ENCODE measurements around the gene E2F1.
"Not testable (repeated sequence)": the region's sequence is repeated elsewhere in the genome, so short reads cannot be mapped to it uniquely, and the experiment has no call there.

Gene E2F1

GRCh38 chr20:33656783-33657703 is 29.1 kb downstream of the E2F1 start:
- no peak for DNase-seq

GRCh38 chr20:33656010-33656782 is 30.0 kb downstream of the E2F1 start:
- DNase-seq, result no peak

DNA sequence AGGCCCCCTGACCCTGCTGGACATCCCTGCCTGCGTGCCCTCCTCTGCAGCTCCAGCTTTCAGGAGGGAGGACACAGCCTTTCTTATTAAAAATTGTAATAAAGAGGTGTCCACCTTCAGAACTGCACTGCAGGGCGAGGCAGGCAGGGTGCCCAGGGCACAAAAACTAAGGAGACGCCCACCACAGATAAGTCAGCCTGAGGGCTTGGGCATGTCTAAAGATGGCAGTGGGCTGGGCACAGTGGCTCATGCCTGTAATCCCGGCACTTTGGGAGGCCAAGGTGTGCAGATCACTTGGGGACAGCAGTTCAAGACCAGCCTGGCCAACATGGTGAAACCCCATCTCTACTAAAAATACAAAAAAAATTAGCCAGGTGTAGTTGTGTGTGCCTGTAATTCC is 31.0 kb downstream of the E2F1 start:
- DNase-seq, result no peak

- DNase-seq, result no peak
Measured at GRCh38 chr20:33654680-33655161, 31.5 kb downstream of the E2F1 start.

DNA sequence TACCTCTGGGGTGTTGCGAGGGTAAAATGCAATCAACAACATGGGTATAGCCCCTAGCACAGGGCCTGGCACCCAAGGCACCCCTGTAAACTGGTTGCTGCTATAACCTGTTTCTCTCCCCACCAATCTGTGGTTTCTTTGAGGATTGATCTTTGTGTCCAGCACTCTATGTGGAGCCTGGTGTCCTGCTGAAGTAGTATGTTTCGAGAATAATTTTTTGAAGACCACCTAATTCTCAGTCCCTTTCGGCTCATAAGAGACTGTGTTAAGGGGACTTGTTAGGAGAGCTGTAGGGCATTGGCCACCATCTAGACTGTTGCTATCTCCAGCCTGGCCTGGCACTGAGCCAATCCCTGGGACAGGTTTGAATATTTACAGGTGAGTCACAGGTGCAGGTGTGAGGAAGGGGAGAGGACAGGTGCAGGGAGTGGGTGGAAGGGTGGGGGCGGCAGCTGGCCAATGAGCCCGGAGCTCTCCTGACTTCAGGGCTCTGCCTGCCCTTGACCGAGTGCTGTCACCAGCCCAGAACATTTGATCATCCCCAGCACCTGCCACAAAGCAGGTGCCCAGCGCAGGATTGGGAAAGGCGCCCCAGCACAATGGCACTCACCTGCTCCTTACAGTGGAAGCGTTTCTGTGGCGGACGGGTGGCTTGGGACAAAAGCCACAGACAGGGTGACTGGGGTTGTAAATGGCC is 32.1 kb downstream of the E2F1 start:
- DNase-seq, result peak; percentile 86

DNA sequence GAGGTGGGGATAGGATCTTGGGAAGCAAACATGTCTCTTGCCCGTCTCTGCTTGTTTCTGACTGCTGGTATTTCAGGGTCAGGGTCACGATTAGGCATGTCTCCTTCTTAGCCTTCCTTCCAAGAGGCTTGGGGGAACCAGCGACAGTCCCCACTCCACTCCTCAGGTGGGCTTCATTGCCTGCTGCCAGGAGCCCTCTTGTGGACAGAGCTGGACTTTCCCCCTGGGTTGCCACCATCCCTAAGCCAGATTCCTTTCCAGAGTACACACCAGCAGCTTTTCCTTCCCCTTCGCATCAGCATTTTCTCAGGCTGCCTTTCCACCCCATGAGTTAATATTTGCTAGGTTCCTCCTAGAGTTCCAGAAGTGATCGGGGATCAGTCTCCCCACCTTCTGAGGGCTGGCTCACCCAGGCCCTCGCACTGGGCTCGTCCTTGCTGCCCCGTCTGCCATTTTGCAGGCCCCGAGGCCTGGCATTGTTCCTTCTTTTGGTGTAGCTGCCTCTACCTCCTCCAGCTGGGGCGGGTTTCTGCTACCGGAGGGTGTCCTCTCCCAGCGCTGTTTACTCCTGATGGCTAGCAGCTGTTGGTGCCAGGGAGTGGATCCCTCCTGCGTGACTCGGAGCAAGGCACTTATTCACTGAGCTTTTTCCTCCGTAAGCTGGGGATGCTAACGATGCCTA is 32.8 kb downstream of the E2F1 start:
- peak; percentile 51 for DNase-seq

- DNase-seq, result no peak
Measured at GRCh38 chr20:33651562-33652048, 34.6 kb downstream of the E2F1 start.

DNA sequence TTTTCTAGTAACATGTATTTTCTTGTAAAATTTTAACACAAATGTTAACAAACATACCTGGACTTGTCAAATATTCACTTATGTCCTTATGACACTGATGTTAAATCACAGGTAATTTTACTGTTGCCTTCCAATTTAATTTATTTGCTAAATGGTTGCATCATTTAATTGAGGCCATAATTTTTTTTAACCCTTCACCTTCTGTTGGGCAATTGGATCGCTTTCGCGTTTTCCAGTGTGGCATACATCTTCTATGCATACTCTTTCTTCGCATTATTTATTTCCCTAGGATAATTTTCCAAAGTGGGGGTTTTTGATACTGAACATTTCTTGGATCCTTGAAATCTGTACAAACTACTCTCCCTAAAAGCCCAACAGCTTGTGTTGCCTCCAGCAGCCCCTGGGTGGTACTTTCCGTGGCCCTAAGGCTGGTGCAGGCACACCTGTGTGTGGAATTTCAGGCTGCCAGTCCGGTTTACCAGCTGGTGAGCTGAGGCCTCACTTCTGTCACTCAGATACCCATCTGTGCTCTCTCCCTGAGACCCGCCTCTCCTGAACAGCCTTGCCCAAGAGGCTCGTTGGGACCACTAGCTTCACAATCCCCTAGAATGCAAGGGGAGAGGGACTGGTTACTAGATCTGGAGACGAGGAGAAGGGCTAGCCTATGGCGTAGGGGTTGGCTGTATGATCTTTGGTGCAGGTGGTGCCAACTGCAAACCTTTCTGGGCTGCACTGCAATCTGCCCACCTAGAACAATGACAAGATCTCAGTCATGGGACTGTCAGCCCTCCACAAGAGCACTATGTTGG is 35.2 kb downstream of the E2F1 start:
- DNase-seq, result no peak

GRCh38 chr20:33650111-33650752 is 36.0 kb downstream of the E2F1 start:
- DNase-seq, result no peak

DNA sequence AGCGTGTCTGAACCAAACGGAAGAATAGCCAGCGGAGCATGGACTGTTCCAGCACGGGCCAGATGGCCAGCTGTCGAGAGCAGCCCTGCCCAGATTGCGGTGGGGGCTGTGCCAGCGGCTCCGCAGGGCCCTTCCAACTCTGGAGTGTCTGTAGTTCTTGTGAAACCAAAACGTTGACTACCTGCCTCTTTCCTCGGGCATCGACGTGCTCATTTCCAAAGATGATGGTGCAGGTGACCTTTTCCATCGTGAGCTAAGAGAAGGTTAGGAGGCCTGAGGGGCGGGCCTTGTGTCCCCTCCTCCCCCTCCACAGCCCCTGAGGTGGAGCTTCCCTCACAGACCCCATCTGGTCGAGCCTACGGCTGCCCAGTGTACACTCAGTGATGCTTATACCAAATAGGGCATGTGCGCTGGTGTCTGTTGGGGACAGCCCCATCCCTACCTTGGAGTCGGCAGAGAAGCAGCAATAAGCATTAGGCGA is 36.9 kb downstream of the E2F1 start:
- DNase-seq, result no peak

DNA sequence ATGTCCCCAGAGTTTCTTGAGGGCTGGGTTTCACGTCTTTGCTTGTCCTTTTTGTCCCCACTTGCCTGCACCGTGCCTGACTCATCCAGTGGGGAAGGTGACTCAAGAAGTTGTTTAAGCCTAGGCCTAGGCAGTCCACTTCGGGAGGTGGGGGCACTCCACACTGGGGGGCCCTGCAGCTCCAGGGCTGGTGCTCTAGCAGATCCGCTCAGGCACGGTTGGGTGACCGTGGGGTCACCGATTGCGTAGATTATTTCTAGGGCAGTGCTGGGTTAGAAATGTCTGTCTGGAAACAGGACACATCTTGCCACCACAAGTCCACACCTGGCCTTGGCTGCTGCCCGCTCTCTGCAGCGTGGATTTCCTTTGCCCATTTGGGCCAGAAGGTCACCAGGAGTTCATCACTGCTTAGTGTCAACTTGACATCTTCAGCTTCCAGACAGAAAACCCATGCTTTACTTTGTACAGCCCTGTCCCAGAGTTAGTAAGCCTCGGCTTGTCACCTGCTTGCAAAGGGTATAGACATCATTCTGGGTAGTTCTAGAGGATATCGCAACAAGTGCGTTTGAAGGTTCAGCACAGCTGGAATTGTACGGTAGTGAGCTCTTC is 37.7 kb downstream of the E2F1 start:
- peak; percentile 86 for DNase-seq

GRCh38 chr20:33647603-33648395 is 38.4 kb downstream of the E2F1 start:
- DNase-seq, result peak; percentile 90

- not testable (repeated sequence) for DNase-seq
Measured at GRCh38 chr20:33646959-33647602, 39.1 kb downstream of the E2F1 start.

DNA sequence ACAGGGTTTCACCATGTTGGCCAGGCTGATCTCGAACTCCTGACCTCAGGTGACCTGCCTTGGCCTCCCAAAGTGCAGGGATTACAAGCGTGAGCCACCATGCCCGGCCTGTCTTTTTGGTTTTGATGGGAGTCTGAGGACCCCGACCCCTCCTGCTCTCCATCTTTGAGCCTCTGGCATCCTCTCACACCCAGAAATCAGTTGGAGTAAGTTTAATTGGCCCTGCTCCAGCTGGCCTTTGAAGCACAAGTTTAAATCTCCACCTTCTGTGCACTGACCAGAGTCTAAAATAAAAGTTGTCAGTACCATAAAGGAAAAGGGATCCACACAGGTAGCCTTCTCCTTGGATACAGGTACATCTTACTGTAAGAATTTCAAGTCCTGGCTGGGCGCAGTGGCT is 40.0 kb downstream of the E2F1 start:
- DNase-seq, result no peak

DNA sequence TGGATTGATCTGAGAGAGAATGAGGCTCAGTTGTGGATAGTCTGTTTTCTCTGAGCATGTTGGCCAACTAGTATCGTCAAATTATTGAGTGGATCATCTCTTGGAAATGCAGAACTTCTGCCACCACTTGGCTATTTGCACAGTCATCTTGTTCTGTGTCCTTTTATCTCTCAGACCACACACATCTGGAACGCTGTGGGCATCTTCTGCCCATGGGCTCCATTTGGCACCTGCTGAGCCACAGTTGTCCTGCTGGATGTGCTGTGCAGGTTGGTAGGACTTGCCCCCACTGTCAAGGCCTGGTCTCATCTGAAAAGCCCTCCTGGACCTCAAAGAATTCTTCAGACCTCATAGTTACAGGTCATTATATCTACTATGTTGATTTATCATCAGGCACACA is 40.8 kb downstream of the E2F1 start:
- DNase-seq, result no peak

DNA sequence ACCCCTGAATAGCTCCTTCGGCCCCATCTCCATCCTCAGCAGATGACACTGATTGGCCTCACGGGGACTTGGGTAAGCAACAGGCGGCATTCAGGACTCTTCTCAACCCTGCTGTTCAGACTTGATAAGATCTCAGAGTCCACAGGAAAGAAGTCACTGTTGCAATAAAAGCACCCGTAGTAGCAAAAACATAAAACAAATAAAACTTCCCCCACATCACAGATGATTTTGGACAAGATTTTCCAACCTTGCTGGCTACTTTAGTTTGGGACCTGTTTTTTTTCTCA is 41.2 kb downstream of the E2F1 start:
- no peak for DNase-seq

- DNase-seq, result no peak
Measured at GRCh38 chr20:33644313-33645071, 41.7 kb downstream of the E2F1 start.

GRCh38 chr20:33640287-33640686 is 45.9 kb downstream of the E2F1 start:
- DNase-seq, result no peak

DNA sequence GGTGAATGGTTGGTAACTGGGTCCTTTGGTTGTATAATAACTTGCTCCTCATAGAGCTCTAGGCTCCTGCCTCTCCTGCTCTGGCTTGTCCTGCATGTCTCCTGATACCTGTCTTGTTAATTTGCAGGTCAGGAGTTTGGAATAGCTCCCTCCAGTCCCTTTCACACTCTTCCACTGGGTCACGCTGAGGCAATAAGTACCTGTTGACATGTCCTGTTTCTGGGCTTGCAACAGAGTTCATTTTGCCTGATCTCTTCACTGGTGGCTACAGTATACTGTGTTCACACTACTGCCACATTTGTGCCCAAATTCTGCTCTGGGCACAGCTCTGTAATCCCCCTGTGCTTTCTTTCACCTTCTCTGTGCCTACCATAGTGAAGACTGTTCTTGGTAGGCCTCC is 49.4 kb downstream of the E2F1 start:
- no peak for DNase-seq

Data from RPMI8226 (cell line).